Hepatocyte (in vitro differentiated cells): ENCODE results near the gene HJURP. TPM values are rescaled to one million over a fixed set of nuclear protein-coding genes. Genes with fewer than 3 reads are reported as not detected.

Experiments
- DNase-seq: peaks from one replicate; pipeline ENCODE4 v3.0.0-alpha.2; 2016; ENCODE audit warnings: low spot score
- H2AFZ ChIP-seq: fragments of 200-600 bp; sonication (generic); 2 replicates; pipeline ENCODE4 v1.6.0; 2016; ENCODE audit warnings: antibody characterized with exemption, mild to moderate bottlenecking
- H3K27ac ChIP-seq: fragments of 200-600 bp; sonication (generic); 2 replicates; pipeline ENCODE4 v1.5.1; 2016; ENCODE audit warnings: mild to moderate bottlenecking
- H3K27me3 ChIP-seq: fragments of 200-600 bp; sonication (generic); 2 replicates; pipeline ENCODE4 v1.6.1; 2016
- H3K36me3 ChIP-seq: fragments of 200-600 bp; sonication (generic); replicated peaks from 2 replicates; pipeline ENCODE4 v1.5.1; 2016; ENCODE audit warnings: low read depth; ENCODE audit not compliant: insufficient read depth
- H3K4me1 ChIP-seq: fragments of 200-600 bp; sonication (generic); 2 replicates; pipeline ENCODE4 v1.5.1; 2016; ENCODE audit warnings: mild to moderate bottlenecking, moderate library complexity; ENCODE audit not compliant: insufficient read depth
- H3K4me2 ChIP-seq: fragments of 200-600 bp; sonication (generic); 2 replicates; pipeline ENCODE4 v1.6.0; 2016
- H3K4me3 ChIP-seq: fragments of 200-600 bp; sonication (generic); 2 replicates; pipeline ENCODE4 v1.5.1; 2016; ENCODE audit warnings: mild to moderate bottlenecking
- H3K79me2 ChIP-seq: fragments of 200-600 bp; sonication (generic); 2 replicates; pipeline ENCODE4 v1.6.0; 2017; ENCODE audit warnings: mild to moderate bottlenecking
- H3K9me2 ChIP-seq: fragments of 200-600 bp; sonication (generic); replicated peaks from 2 replicates; pipeline ENCODE4 v1.6.0; 2017; ENCODE audit warnings: mild to moderate bottlenecking; ENCODE audit not compliant: insufficient read depth
- H3K9me3 ChIP-seq: fragments of 200-600 bp; sonication (generic); 2 replicates; pipeline ENCODE4 v1.5.1; 2016; ENCODE audit warnings: low read depth, mild to moderate bottlenecking
- H4K20me1 ChIP-seq: fragments of 200-600 bp; sonication (generic); 2 replicates; pipeline ENCODE4 v1.6.0; 2016; ENCODE audit warnings: mild to moderate bottlenecking; ENCODE audit not compliant: insufficient read depth, poor library complexity, severe bottlenecking
- EZH2 ChIP-seq: fragments of 200-600 bp; sonication (generic); IDR thresholded peaks from 2 replicates; pipeline ENCODE4 v1.6.1; 2016; ENCODE audit warnings: antibody characterized with exemption, mild to moderate bottlenecking, borderline replicate concordance
- EZH2phosphoT487 ChIP-seq: fragments of 200-600 bp; sonication (generic); IDR thresholded peaks from one replicate; pipeline ENCODE4 v1.6.1; 2018; ENCODE audit warnings: antibody characterized with exemption, mild to moderate bottlenecking, low read depth, moderate library complexity; ENCODE audit not compliant: unreplicated experiment, severe bottlenecking
- WGBS: methylation state at CpG from one replicate; pipeline ENCODE4 v1.1.6; 2016; ENCODE audit warnings: low lambda C conversion rate; ENCODE audit errors: missing lambda C conversion rate; 5-methylcytosine and 5-hydroxymethylcytosine counted together
- polyA plus RNA-seq: library from polyadenylated mRNA; unstranded; fragments of >200 nt; fragmentation: Nextera tagmentation; extraction: Ambion mirVana; gene quantifications from 2 replicates; pipeline ENCODE4 v1.2.1, GENCODE V29; 2016
- total RNA-seq: library from RNA; depleted of rRNA; stranded (reverse); fragments of >200 nt; gene quantifications from 2 replicates; pipeline ENCODE4 v1.2.3, GENCODE V29; 2014
- TF ChIP-seq, protein P1 (sequence below): fragments of 200-600 bp; sonication (generic); IDR thresholded peaks from 2 replicates; pipeline ENCODE4 v1.5.1; 2016; ENCODE audit warnings: antibody characterized with exemption, mild to moderate bottlenecking; ENCODE audit not compliant: poor library complexity

HJURP gene
- total and polyA plus RNA-seq, 2 experiments from 2014 or later, result 2.7 to 5.0 TPM

DNA sequence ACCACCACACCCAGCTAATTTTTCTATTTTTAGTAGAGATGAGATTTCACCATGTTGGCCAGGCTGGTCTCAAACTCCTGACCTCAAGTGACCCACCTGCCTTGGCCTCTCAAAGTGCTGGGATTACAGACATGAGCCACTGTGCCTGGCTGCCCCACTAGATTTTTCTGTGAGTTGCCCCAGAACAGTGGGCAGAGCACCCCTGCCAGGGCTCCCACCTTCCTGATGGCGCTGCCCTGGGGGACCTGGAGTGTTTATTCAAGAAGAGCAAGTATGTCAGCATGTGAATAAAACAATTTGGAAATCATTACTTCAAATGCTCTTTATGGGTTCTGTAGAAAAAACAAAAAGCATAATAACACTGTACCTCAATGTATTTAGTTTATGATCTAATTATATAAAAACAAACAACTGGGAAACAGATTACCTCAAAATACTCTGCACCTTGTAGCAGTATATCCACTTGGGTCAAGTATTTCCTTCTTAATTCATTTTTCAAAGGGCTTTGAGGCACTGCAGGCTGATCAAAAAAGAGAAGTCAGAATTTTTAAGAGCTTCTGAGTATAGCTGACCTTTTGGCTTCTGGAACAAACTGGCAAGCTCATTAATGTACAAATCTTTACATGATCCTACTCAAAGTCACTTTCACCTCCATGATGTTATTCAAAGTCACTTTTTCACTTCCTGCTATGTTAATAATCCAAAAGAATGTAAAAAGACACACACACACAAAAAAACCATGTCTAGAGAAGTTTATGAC, 8.9 kb downstream of the HJURP start:
- Histone ChIP-seq H3K9me3 (no peaks in the 10 kb centered on the region), H3K79me2 (peaks cover 6% of the 10 kb centered on the region), H3K4me2 (no peak overlapping the region), H3K9me2 (no peaks in the 10 kb centered on the region), H3K4me3 (no peak overlapping the region), H4K20me1 (no peaks in the 10 kb centered on the region), H3K36me3 (no peaks in the 10 kb centered on the region), H2AFZ (no peak overlapping the region), H3K27ac (no peak overlapping the region), H3K27me3 (no peaks in the 10 kb centered on the region), H3K4me1 (no peaks in the 10 kb centered on the region)
- TF ChIP-seq EZH2phosphoT487 (no peak), EZH2 (no peak)
- TF ChIP-seq, protein P1, sequence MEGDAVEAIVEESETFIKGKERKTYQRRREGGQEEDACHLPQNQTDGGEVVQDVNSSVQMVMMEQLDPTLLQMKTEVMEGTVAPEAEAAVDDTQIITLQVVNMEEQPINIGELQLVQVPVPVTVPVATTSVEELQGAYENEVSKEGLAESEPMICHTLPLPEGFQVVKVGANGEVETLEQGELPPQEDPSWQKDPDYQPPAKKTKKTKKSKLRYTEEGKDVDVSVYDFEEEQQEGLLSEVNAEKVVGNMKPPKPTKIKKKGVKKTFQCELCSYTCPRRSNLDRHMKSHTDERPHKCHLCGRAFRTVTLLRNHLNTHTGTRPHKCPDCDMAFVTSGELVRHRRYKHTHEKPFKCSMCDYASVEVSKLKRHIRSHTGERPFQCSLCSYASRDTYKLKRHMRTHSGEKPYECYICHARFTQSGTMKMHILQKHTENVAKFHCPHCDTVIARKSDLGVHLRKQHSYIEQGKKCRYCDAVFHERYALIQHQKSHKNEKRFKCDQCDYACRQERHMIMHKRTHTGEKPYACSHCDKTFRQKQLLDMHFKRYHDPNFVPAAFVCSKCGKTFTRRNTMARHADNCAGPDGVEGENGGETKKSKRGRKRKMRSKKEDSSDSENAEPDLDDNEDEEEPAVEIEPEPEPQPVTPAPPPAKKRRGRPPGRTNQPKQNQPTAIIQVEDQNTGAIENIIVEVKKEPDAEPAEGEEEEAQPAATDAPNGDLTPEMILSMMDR, result no peak
- no peak for DNase-seq
- WGBS, result 100% methylated on average over 1 of the region's 1 CpG

DNA sequence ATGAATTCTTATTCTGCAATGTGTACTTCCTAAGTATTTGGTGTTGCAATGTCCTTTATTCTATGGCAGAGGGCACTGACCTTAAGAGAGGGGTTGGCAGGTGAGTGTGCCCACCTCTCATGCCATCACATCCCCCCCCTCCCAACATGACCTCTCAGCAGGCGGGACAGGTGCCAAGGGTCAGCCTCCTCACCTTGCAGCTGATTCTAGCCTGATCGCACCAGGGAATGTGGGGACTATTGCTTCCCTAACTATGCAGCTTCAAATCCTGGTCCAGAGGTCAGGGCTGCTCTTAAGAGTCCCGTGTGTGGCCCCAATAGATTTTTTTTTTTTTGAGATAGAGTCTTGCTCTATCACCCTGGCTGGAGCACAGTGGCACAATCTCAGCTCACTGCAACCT, 9.5 kb downstream of the HJURP start:
- no peaks in the 10 kb centered on the region for H3K36me3 ChIP-seq
- no peaks in the 10 kb centered on the region for H3K27me3 ChIP-seq
- H3K4me3 ChIP-seq, result no peak overlapping the region
- no peak overlapping the region for H2AFZ ChIP-seq
- peaks cover 8% of the 10 kb centered on the region for H3K79me2 ChIP-seq
- no peaks in the 10 kb centered on the region for H3K4me1 ChIP-seq
- 90% methylated on average over 3 of the region's 3 CpGs for WGBS
- H4K20me1 ChIP-seq, result no peaks in the 10 kb centered on the region
- DNase-seq, result no peak
- no peaks in the 10 kb centered on the region for H3K9me3 ChIP-seq
- TF ChIP-seq EZH2phosphoT487 (no peak), EZH2 (no peak)
- H3K9me2 ChIP-seq, result no peaks in the 10 kb centered on the region
- no peak overlapping the region for H3K4me2 ChIP-seq
- no peak overlapping the region for H3K27ac ChIP-seq

DNA sequence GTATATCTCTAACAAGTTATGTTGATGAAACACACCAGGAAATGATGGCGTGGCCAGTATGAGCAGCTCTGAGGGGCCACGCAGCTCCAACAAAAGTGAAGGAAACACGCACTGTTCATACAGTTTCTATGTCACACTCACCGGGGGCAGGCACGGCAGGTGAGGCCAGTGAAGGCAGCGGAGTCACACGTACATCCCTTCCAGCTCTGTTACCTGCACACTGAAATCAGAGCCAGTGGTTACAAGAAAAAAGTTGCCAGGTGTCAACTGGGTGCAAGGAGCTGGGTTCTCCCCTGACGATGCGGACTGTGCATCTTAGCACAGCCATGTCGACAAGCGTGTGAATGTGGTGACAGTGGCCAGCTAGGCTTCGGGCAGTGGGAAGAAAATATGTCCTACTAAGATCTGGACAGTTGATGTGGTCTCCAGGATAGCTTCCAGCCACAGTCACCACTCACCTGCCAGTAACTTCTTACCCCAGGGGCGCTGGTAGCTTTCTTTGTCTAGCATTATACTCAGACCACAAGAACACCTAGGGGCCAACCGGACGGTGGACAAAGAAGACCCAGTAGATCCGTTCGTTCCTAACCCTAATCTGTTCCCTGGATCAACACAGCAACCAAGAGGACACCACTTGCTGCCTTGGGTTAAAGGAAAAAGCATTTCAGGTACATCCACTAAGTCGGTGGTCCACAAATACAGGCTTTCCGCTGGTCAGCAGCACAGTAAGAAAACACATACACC, 10.1 kb downstream of the HJURP start:
- Histone ChIP-seq H3K9me2 (no peaks in the 10 kb centered on the region), H2AFZ (no peak overlapping the region), H3K79me2 (peaks cover 10% of the 10 kb centered on the region), H4K20me1 (no peaks in the 10 kb centered on the region), H3K4me2 (no peak overlapping the region), H3K27me3 (no peaks in the 10 kb centered on the region), H3K4me3 (no peak overlapping the region), H3K9me3 (no peaks in the 10 kb centered on the region), H3K36me3 (no peaks in the 10 kb centered on the region), H3K27ac (no peak overlapping the region), H3K4me1 (no peaks in the 10 kb centered on the region)
- TF ChIP-seq, protein P1, result no peak
- TF ChIP-seq EZH2 (no peak), EZH2phosphoT487 (no peak)
- WGBS, result 94% methylated on average over 19 of the region's 19 CpGs
- DNase-seq, result no peak

DNA sequence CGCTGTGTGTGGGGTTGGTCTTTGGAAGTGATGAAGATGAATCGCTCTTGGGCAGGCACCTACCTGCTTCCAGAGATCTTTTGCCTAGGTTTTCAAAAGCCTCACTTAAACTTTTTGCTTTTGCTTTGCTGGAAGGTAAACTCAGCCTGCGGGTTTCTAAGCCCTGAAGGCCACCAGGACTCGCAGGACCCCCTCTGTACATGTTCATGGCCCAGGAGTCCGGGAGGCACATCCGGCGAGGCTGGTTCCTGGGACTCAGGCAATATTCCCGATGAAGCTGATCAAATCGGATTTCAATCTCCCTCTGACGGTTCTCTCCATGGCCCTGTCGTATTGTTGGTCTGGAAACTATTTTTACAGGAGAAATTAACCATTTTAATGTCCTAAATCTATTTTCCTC, 13.2 kb downstream of the HJURP start:
- 97% methylated on average over 11 of the region's 11 CpGs for WGBS
- H3K4me2 ChIP-seq, result no peak overlapping the region
- DNase-seq, result no peak

More for the DNA sequence above, 13.2 kb downstream of the HJURP start:
- Histone ChIP-seq H2AFZ (no peak overlapping the region), H4K20me1 (no peaks in the 10 kb centered on the region), H3K9me2 (no peaks in the 10 kb centered on the region), H3K27ac (no peak overlapping the region), H3K36me3 (no peaks in the 10 kb centered on the region), H3K4me1 (no peaks in the 10 kb centered on the region), H3K27me3 (no peaks in the 10 kb centered on the region), H3K79me2 (peaks cover 32% of the 10 kb centered on the region), H3K4me3 (no peak overlapping the region), H3K9me3 (no peaks in the 10 kb centered on the region)
- TF ChIP-seq EZH2 (no peak), EZH2phosphoT487 (no peak)
- TF ChIP-seq, protein P1, result no peak
